SIG-M5 treated with dmso at 0.1 percent for 504 hours (cell line): ENCODE data around the gene IMMT.

ENCODE experiments used
- DNase-seq: peaks from one replicate; lab custom pipeline; 2025; ENCODE audit not compliant: unreplicated experiment; lab: John Stamatoyannopoulos, UW

IMMT gene

DNA sequence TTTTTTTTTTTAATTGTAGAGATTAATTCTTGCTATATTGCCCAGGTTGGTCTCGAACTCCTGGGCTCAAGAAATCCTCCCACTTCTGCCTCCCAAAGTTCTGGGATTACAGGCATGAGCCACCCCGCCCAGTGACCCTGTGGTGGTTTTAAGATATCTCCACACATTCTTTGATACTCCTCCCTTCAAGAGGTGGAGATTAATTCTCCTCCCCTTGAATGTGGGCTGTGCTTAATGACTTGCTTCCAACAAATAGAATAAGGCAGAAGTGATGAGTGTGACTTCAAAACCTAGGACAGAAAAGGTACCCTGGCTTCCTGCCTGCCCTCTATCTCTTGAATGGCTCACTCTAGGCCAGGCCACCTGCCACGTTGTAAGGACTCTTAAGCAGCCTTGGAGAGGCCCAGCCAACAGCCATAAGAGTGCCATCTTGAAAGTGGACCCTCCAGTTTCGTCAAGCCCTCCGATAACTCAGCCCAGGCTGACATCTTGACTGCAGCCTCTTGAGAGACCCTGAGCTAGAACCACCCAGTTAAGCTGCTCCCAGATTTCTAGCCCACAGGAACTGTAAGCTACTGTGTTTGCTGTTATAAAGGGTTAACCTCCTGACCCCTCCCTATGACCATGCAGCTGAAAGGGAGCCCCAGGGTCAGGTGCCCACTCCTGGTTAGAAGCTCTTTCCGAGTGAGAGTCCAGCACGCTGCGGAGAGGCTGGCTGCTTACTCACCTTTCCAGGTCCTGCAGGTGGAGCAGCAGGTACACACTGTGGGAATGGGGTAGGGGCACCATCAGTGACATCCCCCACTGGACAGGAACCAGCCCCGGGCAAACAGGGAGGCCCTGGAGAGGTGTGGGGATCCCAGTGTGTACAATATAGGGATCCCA, 31.6 kb upstream of the IMMT start:
- DNase-seq = no peak

DNA sequence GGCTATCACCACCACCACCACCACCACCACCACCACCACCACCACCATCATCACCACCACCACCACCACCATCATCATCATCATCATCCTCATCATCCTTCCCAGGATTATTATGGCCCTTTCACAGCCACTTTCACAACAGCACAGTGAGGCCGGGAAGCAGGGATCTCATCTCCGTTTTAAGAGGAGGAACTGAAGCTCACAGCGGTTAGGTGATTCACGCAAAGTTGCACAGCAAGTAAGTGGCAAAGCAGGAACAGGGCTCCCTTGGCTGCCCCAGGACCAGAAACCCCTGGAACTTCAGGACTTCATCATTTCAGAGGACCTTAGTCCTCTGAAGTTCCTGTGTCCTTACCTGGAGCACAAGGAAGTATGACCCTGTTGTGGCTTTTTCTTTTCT, 30.8 kb upstream of the IMMT start:
- DNase-seq = peak; percentile 89

DNA sequence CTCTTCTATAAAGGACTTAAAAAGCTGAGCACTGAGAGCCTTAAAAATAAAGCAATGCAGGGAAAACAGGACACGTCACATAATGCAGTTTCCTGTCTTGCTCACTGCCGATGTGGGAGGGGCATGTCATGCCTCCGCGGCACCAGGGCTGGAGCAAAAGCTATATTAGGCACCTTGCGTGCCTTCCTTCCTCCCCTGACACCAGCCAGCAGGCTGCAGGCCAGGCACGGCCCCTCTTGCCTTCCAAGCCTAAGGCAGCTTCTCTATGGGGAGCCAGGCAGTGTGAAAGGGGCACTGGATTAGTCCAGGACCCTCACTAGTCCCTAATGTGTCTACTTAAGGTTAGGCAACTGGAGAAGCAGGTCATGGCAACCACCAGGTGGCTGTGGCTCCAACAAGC, 30.3 kb upstream of the IMMT start:
- peak; percentile 89 for DNase-seq

DNA sequence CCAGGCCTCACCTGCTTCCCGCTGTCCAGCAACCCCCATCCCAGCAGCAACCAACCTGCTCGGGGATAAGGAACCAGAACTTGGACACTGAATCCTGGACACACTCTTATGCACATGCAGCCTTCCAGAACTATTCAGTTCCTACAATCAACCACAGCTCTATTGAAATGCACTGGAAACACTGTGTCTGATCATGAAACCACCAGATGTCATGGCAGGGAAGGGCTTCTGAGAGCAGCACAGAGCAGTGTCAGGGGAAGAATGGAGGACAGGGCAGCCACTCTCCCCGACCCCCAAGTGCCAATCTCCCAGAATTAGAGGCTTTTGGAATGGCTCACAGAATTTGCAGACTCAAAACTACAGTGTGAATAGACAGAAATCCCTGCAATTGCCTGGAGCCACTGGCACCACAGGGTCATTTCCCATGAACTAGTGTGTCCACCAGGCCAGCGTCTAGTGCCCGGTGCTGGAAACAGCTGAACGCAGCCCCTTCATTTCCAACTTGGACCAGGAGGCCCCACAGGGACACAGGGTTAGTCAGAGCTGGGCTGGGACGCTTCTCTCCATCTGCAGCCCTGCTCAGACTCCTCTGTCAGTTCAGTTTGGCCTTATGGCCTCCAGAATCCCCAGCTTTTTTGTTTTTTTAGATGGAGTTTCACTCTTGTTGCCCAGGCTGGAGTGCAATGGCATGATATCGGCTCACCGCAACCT, 29.5 kb upstream of the IMMT start:
- DNase-seq = no peak

DNA sequence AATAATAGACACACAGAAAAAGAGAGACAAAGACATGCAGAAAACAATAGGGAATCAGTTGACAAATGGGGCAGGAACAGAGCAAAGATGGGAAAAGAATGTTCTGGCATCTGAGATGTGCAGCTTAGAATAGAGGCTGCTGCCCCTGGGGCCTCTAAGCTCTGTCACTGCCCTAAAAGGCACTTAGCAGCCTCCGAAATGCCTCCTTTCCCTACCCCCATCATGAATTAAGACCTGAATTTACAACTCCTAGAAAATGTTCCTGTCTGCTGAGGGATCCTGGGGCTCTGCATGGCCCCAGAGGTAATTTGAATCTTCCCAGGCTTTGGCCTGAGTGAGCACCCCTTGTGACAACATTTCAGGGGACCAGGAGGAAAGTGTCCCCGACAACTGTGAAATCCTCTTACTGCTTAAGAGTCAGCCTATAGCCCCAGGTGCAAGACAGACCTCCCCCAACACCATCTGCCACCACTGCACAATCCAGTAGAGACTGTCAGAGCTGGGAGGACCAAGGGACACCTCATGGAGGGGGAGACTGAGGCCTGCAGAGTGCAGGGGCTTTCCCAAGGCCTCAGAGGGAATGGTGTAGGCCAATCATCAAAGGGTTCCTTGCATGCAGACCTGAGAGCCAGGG, 28.8 kb upstream of the IMMT start:
- DNase-seq = no peak

DNA sequence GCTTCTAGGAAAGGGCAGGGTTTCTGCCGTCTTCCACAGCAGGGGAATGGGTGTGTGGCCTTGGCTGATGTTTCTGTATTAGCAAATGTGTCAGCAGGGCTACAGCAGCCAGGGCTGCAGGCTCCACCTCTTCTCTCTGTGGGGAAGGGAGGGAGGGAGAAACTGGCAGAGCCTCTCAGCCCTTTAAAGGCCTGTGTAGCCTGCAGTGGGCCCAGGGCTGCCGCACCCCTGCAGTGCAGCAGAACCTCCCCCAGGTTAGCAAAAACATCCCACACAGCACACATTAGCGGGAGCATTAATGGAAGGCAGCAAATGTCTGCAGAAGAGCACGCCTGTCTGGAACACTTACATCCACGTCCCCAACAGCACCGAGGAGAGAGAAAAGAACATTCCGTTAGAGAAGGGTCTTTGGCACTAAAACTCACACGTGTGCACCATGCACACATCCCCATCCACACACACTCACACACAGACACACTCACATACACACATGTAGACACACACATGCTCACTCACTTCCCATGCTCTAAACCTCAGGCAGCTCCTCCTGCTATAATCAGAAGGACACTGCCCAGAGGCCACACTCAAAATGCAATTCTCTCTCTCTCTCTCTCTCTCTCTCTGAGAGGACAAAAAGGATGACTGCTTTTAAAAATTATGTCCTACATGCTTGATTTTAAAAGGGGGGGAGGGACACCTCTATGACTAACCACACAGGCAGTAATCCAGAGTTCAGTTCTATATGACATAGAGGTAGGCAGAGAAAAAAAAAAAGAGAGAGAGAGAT, 28.1 kb upstream of the IMMT start:
- DNase-seq = no peak

DNA sequence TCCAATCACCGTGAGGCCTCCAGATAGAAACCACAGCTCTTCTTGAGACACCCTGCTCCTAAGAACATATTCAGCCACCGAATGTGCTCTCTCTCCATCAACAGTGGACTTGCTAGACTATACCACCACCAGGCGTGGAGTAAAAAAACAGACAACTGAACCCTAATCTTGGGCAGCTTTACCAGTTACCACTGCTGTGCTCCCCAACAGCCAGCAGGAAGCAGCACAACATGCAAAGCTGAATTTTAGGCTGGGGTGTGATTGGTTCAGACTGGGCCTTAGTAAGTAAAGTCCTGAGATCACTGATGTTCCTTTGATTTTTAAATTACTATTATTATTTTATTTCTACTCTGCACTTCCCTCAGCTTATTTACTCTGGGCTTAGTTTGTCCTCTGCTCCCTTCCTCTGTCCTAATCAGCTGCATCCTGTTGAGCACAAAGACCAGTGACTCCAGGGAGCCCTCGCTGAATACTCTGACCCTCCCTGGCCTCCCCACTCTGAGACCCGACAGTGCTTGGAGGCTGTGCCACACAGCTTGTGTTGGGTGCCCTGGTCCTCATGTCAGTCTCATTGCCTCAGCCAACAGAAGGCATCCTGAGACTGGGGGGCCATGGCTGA, 25.9 kb upstream of the IMMT start:
- peak; percentile 71 for DNase-seq

DNA sequence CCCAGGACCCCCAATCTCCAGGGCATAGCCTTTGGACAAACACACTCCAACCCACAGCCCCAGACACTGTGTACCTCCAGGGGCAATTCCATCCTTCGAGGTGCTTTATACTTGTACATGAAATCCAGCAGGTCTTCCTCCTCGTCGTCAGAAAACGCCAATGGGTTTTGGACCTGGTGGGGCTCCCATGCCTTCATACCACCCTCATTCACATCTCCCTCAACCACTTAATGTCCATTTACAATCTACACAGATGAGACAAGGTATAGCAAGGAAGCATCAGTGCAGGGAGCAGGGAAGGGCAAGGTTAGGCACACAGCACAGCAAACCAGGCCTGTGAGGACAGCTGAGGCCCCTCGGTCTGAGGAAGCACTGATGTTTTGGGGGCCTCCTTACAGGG, 24.6 kb upstream of the IMMT start:
- DNase-seq = no peak

DNA sequence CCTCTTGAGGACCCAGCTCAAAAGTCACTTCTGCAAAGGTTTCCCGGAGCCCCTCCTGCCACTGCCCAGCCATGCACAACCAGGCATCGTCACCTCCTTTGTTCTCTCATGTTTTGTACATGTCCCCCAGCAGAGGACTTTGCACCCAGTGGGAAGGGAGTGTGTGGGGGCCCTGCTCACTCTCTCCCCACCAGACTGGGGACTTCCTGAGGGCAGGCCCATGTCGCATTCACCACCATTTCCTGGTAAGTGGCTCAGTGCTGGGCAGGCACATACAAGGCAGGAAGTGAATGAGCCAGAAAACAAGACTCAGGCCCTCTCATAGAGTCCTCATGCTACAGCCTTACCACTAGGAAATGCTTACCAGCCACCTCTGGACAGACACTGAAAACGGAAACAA, 22.9 kb upstream of the IMMT start:
- no peak for DNase-seq

DNA sequence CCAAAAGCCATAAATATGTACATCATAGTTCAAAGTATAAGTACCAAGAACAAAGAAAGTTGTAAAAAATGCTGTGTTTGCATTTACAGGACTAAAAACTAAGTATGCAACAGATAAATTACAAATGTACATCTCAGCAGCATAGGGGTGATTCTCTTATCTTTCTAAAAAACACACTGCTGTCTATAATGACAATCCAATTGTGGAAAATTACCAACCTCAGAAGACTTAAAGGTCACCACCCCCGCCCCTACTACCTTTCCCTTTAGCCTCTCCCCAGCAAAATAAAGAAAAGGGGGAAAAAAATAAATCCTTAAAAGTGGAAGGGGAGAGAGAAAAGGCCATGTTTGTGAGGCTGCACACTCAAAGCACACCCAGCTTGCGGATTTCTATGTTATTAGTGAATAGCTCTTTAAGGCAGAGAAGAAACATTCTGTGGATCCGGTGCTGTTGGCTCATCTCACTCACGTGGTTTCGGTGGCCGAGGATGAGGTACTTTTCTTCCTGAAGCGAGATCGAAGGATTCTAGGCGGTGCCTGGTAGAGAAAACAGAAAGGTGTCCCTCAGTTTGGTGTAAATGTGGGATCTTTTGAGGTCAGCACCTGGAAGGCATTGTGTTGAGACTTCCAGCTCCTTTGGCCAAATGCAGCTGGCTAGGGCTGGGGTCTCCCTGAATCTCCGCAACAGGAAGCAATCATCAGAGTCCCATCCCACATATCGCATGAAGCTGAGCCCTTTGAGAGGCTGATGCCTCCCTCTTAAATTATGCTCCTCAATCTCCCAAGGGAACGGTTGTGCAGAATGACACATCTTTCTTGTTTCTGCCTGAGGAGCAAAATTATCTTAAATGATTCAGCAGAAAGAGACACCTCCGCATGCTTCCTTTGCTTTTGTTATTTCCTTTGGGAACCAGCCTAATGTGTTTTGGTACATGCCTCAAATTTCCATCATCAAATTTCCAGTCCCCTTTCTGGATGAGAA, 21.6 kb upstream of the IMMT start:
- DNase-seq = no peak

DNA sequence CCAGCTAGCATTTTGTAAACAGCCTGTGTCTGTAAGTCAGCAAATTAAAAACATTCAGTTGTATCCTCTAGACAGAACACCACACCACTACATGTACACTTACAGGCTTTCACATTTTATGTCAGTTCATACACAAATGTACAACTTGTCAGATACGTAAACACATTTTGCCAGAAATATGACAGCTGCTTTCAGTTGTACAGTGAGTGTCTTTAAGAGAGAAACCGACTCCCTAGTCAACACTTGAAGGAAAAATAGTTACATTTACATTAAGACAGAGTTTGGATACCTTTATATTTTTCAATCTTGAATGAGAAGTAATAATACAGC, 19.2 kb upstream of the IMMT start:
- no peak for DNase-seq

DNA sequence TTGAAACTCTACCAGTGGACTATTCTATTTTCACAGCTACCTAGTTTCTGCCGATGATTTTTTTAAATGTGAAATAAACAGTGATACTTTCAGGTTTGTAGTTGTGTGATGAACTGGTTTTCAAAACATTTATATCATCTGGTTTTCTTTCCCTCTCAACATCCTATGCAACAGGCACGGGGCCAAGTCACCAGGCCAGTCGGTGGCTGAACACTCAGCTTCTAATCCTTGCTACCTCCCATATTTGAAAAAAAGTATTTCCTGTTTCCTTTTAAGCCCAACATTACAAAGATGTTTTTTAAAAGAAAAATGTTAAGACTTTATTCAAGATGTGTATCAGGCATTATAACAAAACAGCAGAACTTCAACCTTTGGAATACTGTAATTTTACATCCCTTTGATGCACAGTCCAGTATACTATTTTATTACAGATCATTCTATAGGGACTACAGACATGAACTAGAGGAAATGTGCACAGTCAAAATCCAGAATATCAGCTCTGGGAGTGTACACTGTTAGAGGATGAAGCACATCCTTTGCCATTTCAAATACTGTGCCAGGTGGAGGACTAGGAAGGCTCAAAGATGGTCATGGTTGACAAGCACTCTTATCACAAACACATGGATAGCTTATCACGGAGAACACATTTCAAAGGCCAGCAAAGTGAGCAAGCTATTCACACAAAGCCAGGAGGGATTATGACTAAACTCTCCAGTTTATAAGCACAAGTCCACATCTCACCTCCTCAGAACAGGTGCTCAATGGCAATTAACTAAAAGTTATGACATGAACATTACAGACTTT, 18.6 kb upstream of the IMMT start:
- no peak for DNase-seq

DNA sequence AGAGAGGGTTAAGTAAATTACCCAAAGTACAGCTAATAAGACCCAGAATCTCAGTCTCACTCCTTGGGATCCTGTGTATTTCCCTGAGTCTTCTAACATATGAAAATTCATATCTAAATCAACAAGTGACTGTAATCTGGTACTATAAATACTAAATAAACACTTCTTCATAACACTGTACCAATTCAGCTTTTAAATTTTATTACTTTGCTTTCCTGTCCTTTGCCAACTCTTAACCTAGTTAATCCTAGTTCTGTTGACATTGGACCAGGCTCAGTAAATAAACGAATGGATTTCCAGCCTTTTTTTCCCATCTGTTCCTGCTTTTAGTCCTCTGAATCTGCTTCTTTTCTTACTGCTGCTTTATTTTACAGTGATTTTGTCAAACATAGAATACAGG, 17.8 kb upstream of the IMMT start:
- DNase-seq = no peak

DNA sequence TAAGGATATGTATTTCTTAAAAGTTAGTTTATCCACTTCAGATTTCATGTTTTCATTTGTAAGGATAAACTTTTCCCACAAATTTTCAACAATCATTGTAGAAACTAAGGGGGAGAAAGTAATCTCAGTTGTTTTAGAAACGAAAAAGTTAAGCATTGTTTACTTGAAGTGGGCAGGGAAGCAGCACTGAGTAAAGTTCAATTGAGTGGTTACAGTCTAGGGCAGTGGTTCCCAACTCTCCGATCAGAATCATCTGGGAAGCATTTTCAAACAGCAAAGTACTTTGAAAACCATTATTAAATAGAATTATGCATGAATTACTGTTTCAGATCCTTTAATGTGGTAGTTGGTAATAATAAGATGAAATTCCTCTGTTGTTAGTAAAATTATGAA, 16.5 kb upstream of the IMMT start:
- no peak for DNase-seq

DNA sequence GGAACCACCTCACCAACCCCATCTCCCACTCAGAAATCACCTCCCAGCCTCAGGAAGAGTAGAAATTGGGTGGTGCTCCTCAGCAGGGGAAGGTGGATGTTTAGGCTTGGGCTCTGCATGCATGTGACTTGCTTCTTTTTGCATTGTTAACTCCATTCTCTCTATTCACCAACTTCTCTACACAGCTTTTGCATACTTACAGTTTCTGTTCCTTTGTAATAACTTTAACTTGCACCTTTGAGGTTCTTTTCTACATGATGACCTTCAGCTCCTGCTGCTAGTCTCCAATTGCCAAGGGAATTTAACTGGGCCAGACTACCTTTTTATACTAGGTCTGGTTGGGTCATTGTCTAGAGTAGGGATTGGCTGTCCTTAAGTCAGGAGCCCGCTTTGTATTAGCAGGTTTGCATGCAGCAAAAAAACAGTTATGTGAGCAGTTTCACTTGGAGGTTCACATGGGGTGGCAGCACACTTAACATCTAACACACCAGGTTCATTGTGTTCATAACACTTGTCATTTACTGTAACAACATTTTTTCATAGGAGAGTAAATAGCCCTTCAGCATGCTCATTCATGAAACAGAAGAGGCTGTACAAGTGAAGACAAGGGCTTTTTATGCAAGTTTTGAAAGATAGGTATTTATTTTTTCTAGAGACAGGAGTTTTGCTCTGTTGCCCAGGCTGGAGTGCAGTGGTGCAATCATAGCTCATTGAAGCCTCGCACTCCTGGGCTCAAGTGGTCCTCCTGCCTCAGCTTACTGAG, 16.0 kb upstream of the IMMT start:
- DNase-seq = no peak

DNA sequence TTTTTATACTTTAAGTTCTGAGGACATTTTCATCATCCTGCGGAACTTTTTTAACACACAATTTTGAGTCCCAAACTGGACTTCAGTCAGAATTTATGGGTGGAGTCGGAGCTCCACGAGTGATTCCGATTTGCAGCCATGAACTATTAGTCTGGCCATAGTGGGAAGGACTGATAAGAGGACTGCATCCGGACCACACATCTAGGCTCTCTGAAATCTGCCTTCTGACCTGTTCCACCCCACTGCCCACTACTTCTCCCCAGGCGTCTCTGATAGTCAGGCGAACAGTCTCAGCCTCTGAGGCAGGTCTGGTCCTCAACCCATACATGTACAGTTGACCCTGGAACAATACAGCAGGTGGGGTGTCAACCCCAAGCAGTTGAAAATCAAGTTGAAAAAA, 9.2 kb upstream of the IMMT start:
- DNase-seq = no peak

DNA sequence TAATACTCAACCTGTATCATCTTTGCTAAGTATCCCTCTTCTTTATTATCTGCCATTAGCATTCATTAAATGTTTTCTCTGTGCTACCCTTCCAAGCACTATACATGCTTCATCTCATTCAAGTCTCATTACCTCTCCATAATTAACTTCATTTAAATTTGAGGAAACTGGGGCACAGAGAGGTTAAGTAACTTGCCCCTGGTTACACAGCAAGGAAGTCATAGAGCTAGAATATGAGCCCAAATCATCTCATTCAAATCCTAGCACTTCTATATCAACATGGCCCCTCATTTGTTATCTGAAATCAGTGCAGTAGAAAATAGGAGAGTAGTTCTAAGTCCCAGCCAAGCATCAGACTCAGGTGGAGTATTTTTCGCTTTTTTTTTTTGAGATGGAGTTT, 8.4 kb upstream of the IMMT start:
- DNase-seq = no peak

DNA sequence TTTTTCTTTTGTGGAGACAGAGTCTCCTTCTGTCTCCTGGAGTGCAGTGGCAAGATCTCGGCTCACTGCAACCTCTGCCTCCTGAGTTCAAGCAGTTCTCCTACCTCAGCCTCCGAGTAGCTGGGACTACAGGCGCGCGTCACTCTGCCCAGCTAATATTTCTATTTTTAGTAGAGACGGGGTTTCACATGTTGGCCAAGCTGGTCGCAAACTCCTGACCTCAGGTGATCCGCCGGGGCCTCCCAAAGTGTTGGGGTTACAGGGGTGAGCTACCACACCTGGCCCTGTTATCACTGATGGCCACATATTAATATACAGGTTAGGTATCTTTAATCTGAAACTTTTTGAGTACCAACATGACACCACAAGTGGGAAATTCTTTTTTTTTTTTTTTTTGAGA, 7.4 kb upstream of the IMMT start:
- no peak for DNase-seq
